Measurements from ENCODE around the gene DUSP23.

DUSP23 gene

GRCh38 chr1:159817276-159818041 lies 36.7 kb downstream of the DUSP23 start:
- H3K27ac ChIP-seq, result peak overlapping the region; percentile 80
- TF ChIP-seq CTCF (conservative IDR thresholded peaks at IDR 0.05), result no peak

GRCh38 chr1:159821171-159821867 lies 40.6 kb downstream of the DUSP23 start:
- TF ChIP-seq CTCF (conservative IDR thresholded peaks at IDR 0.05), result peak; percentile 85
- H3K27ac ChIP-seq, result peak overlapping the region; percentile 27

- TF ChIP-seq CTCF (conservative IDR thresholded peaks at IDR 0.05), result no peak
- H3K27ac ChIP-seq, result no peak overlapping the region
Measured at GRCh38 chr1:159823406-159823805, 42.6 kb downstream of the DUSP23 start.

GRCh38 chr1:159825564-159825963 lies 44.8 kb downstream of the DUSP23 start:
- no peak overlapping the region for H3K27ac ChIP-seq
- no peak for TF ChIP-seq CTCF (conservative IDR thresholded peaks at IDR 0.05)

GRCh38 chr1:159826441-159827101 lies 45.8 kb downstream of the DUSP23 start, which contains the start of gene SLAMF8:
SLAMF8 (plus strand) TSS chr1:159826873; CDS start chr1:159826899, 26 bp downstream.
- no peak within 1 kb of the TSS for H3K27ac ChIP-seq
- no peak for TF ChIP-seq CTCF (conservative IDR thresholded peaks at IDR 0.05)

- TF ChIP-seq CTCF (conservative IDR thresholded peaks at IDR 0.05), result no peak
- no peak overlapping the region for H3K27ac ChIP-seq
Measured at GRCh38 chr1:159827102-159827490, 46.3 kb downstream of the DUSP23 start.

GRCh38 chr1:159827549-159827948 lies 46.8 kb downstream of the DUSP23 start:
- no peak overlapping the region for H3K27ac ChIP-seq
- TF ChIP-seq CTCF (conservative IDR thresholded peaks at IDR 0.05), result no peak
